ENCODE results near the gene ITIH5. TPM values are rescaled to one million over a fixed set of nuclear protein-coding genes. Genes with fewer than 3 reads are reported as not detected.

The ITIH5 gene
- total RNA-seq, 1 donor from 2014 or later, result 4.0 TPM

DNA sequence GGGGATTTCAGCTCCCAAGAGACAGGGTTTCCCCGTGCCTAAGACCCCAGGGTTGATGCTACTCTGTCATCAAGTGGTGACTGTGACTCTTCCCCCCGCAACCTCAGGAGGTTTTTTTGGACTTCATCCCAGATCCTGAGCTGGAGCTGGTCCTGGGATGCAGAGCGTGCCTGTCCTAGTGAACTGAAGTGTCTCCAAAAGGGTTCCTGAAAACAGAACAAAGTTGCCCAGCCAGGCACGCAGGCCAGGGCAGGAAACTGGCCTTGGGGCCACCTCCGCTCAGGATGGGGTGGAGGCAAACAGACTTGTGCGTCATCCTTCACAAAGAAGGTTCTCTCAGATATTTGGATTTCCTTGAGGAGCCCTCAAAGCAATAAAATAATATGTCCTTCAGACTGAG lies 118.9 kb downstream of the ITIH5 start:
- H3K79me2 ChIP-seq (ENCODE audit: insufficient read depth, low read length), result no peaks in the 10 kb centered on the region
- no peak for DNase-seq (ENCODE audit: low read depth)
- no peaks in the 10 kb centered on the region for H3K4me1 Mint-ChIP-seq (ENCODE audit: low read depth, unreplicated experiment)
- H3K4me3 Mint-ChIP-seq (ENCODE audit: unreplicated experiment), result no peak overlapping the region
- no peaks in the 10 kb centered on the region for H3K36me3 ChIP-seq (ENCODE audit: insufficient read depth, low read length)
- no peak overlapping the region for H3K4me2 ChIP-seq (ENCODE audit: low read length)
- H2AFZ ChIP-seq (ENCODE audit: low read depth, low read length), result no peak overlapping the region
- no peaks in the 10 kb centered on the region for H3K4me1 ChIP-seq (ENCODE audit: insufficient read depth, low read length)
- no peak overlapping the region for H3K27ac Mint-ChIP-seq (ENCODE audit: unreplicated experiment)
- H3K9me3 ChIP-seq (ENCODE audit: insufficient read depth, low read depth, low read length), result no peaks in the 10 kb centered on the region
- no peak for FAIRE-seq
- peaks cover 4% of the 10 kb centered on the region for H3K27me3 Mint-ChIP-seq (ENCODE audit: low read depth, unreplicated experiment)
- TF ChIP-seq CTCF (IDR thresholded peaks at IDR 0.05; ENCODE audit: insufficient read depth, low read depth, low read length) (no peak), EZH2 (IDR thresholded peaks at IDR 0.05; ENCODE audit: insufficient read depth, low read length) (no peak)
- H3K27ac ChIP-seq (ENCODE audit: low read depth, low read length), result no peak overlapping the region
- H3K36me3 Mint-ChIP-seq (ENCODE audit: low read depth, unreplicated experiment), result peaks cover 1% of the 10 kb centered on the region
- no peak overlapping the region for H3K9ac ChIP-seq (ENCODE audit: low read length)
- H3K4me3 ChIP-seq (ENCODE audit: insufficient read depth, low read depth, low read length), result no peak overlapping the region
- H3K27me3 ChIP-seq (ENCODE audit: insufficient read depth, low read length), result no peaks in the 10 kb centered on the region
- H4K20me1 ChIP-seq (ENCODE audit: insufficient read depth, low read length), result no peaks in the 10 kb centered on the region
- H3K9me3 Mint-ChIP-seq (ENCODE audit: unreplicated experiment), result no peaks in the 10 kb centered on the region

DNA sequence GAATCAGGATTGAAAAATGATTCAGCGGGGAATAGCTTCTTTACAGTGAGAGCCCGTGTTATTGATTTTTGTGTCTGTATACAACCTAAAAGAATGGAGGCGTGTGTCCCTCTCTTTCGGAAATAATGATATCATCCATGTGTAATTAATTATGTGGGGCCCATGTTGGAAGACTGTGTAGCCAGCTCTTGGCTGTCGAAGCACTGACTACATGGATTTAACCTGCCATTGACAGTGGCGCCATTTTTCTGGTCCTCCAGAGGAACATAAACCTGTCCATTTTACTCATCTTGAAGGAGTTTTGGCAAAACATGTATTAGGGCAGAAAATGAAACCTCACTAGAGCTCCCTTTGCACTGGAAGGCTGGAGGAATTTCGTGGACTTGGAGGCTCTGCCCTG lies 119.6 kb downstream of the ITIH5 start:
- FAIRE-seq, result no peak
- no peak overlapping the region for H3K9ac ChIP-seq (ENCODE audit: low read length)
- no peak overlapping the region for H3K4me3 Mint-ChIP-seq (ENCODE audit: unreplicated experiment)
- no peaks in the 10 kb centered on the region for H3K79me2 ChIP-seq (ENCODE audit: insufficient read depth, low read length)
- DNase-seq (ENCODE audit: low read depth), result no peak
- H3K4me1 Mint-ChIP-seq (ENCODE audit: low read depth, unreplicated experiment), result peaks cover 1% of the 10 kb centered on the region
- no peaks in the 10 kb centered on the region for H3K9me3 Mint-ChIP-seq (ENCODE audit: unreplicated experiment)
- H3K27me3 Mint-ChIP-seq (ENCODE audit: low read depth, unreplicated experiment), result peaks cover 3% of the 10 kb centered on the region
- H3K4me2 ChIP-seq (ENCODE audit: low read length), result no peak overlapping the region
- no peak overlapping the region for H3K27ac ChIP-seq (ENCODE audit: low read depth, low read length)
- H3K9me3 ChIP-seq (ENCODE audit: insufficient read depth, low read depth, low read length), result no peaks in the 10 kb centered on the region
- no peaks in the 10 kb centered on the region for H3K4me1 ChIP-seq (ENCODE audit: insufficient read depth, low read length)
- H3K36me3 Mint-ChIP-seq (ENCODE audit: low read depth, unreplicated experiment), result peaks cover 1% of the 10 kb centered on the region
- H4K20me1 ChIP-seq (ENCODE audit: insufficient read depth, low read length), result no peaks in the 10 kb centered on the region
- no peak overlapping the region for H2AFZ ChIP-seq (ENCODE audit: low read depth, low read length)
- H3K27me3 ChIP-seq (ENCODE audit: insufficient read depth, low read length), result no peaks in the 10 kb centered on the region
- TF ChIP-seq EZH2 (IDR thresholded peaks at IDR 0.05; ENCODE audit: insufficient read depth, low read length) (no peak), CTCF (IDR thresholded peaks at IDR 0.05; ENCODE audit: insufficient read depth, low read depth, low read length) (no peak)
- no peak overlapping the region for H3K4me3 ChIP-seq (ENCODE audit: insufficient read depth, low read depth, low read length)
- no peaks in the 10 kb centered on the region for H3K36me3 ChIP-seq (ENCODE audit: insufficient read depth, low read length)
- no peak overlapping the region for H3K27ac Mint-ChIP-seq (ENCODE audit: unreplicated experiment)

DNA sequence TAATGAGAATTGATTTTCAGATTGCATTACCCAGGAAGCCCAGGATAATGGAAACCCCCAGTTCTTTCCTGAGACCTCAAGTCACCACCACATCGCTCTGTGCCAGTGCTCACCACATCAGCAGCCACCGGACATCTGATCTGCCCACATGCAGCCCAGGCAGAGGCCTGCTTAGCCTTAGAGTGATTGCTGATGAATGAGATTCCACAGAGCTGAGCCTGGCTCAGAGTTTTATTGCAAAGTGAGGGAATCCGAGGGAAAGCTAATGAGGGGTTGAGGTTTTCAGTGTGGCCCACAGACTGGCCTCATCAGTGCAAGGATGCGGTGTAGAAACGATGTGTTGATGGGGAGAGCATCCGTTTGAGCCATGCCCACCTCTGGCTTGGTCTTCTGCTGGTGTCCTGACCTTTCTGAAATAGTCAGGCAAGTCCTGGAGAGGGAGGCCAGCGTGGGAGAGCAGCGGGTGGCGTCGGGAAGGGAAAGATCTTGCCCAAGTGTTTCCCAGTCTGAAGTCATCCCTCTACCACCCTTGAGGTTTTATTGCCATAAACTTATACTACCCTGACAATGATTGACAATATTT lies 120.3 kb downstream of the ITIH5 start:
- no peak for TF ChIP-seq EZH2 (IDR thresholded peaks at IDR 0.05; ENCODE audit: insufficient read depth, low read length)
- TF ChIP-seq CTCF (IDR thresholded peaks at IDR 0.05; ENCODE audit: insufficient read depth, low read depth, low read length), result no peak
- FAIRE-seq (no peak), DNase-seq (ENCODE audit: low read depth) (no peak)
- Histone ChIP-seq H3K9ac (ENCODE audit: low read length) (no peak overlapping the region), H3K27ac (ENCODE audit: low read depth, low read length) (no peak overlapping the region), H2AFZ (ENCODE audit: low read depth, low read length) (no peak overlapping the region), H3K36me3 (ENCODE audit: insufficient read depth, low read length) (no peaks in the 10 kb centered on the region), H3K4me3 (ENCODE audit: insufficient read depth, low read depth, low read length) (no peak overlapping the region), H3K9me3 (ENCODE audit: insufficient read depth, low read depth, low read length) (no peaks in the 10 kb centered on the region), H3K4me1 (ENCODE audit: insufficient read depth, low read length) (peaks cover 5% of the 10 kb centered on the region), H4K20me1 (ENCODE audit: insufficient read depth, low read length) (no peaks in the 10 kb centered on the region), H3K4me2 (ENCODE audit: low read length) (no peak overlapping the region), H3K27me3 (ENCODE audit: insufficient read depth, low read length) (no peaks in the 10 kb centered on the region), H3K79me2 (ENCODE audit: insufficient read depth, low read length) (no peaks in the 10 kb centered on the region)
- H3K9me3 Mint-ChIP-seq (ENCODE audit: unreplicated experiment), result no peaks in the 10 kb centered on the region
- H3K27me3 Mint-ChIP-seq (ENCODE audit: low read depth, unreplicated experiment), result peaks cover 3% of the 10 kb centered on the region
- peaks cover 1% of the 10 kb centered on the region for H3K36me3 Mint-ChIP-seq (ENCODE audit: low read depth, unreplicated experiment)
- no peak overlapping the region for H3K4me3 Mint-ChIP-seq (ENCODE audit: unreplicated experiment)
- peaks cover 9% of the 10 kb centered on the region for H3K4me1 Mint-ChIP-seq (ENCODE audit: low read depth, unreplicated experiment)
- H3K27ac Mint-ChIP-seq (ENCODE audit: unreplicated experiment), result no peak overlapping the region
